AG20443 (cell line): Measurements from ENCODE around the gene CRNKL1.
A peak's percentile ranks its signal among the peaks of the same experiment; 100 is the strongest.

Source experiments
- DNase-seq: peaks from one replicate; pipeline ENCODE4 v3.0.0; 2012; ENCODE audit warnings: low spot score, mixed read lengths

The CRNKL1 gene

GRCh38 chr20:20052074-20052970 lies at the start of gene CRNKL1, which contains the start of gene CFAP61:
Gene CRNKL1, minus strand, starts transcription at chr20:20052466. Its CDS starts 124 bp downstream, at chr20:20052342.
Gene CFAP61, plus strand, starts transcription at chr20:20052532. Its CDS starts 4,122 bp downstream, at chr20:20056654.
- peak; percentile 98 for DNase-seq

- DNase-seq = no peak
Measured at GRCh38 chr20:20100881-20101280, 48.6 kb upstream of the CRNKL1 start.

DNA sequence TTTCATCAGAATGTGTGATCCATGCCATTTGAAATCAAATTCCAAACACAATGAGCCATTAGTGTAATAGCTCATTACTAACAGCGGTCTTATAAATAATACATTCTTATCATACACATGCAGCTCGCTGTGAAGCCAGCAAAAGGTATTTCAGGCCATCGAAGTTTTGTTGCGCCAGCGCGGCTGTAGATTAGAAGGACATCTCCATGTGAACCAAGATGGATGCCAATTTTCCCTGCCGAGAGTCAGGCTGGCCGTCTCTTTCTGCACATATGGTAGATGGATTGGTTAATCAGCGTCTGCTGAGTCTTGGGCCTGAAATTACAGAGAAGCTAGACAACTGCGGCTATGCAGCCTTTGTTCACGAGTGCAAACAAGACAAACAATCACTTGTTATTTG lies 44.2 kb upstream of the CRNKL1 start:
- no peak for DNase-seq

GRCh38 chr20:20095114-20095872 lies 43.0 kb upstream of the CRNKL1 start:
- DNase-seq = no peak

- DNase-seq = no peak
Measured at GRCh38 chr20:20094410-20094809, 42.1 kb upstream of the CRNKL1 start.

GRCh38 chr20:20092827-20093226 lies 40.6 kb upstream of the CRNKL1 start:
- DNase-seq = no peak

GRCh38 chr20:20089939-20090338 lies 37.7 kb upstream of the CRNKL1 start:
- DNase-seq = no peak

- no peak for DNase-seq
Measured at GRCh38 chr20:20089018-20089417, 36.8 kb upstream of the CRNKL1 start.

GRCh38 chr20:20085812-20086211 lies 33.5 kb upstream of the CRNKL1 start:
- no peak for DNase-seq

GRCh38 chr20:20085071-20085470 lies 32.8 kb upstream of the CRNKL1 start:
- no peak for DNase-seq

DNA sequence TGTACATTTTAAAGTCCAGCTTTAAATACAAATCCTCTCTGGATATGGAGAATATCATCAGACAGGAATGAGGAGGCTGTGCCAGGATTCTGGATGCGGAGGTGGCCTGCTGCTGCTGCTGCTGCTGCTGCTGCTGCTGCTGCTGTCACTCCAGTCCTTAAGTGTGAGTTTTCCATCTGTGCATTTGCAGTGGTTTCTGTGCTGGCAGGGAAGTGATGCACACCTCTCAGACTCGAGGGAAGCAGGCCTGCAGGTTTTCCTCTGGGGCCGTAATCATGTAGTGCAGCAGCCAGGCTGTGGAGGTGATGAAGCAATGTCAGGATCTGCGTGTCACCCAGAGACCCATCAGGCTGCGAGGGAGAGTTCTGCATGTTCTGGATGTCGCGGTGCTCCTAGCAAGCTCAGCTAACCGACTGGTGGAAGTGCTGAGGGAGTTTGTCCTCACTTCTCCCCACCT lies 32.1 kb upstream of the CRNKL1 start:
- DNase-seq = no peak

- DNase-seq = no peak
Measured at GRCh38 chr20:20083807-20084206, 31.5 kb upstream of the CRNKL1 start.

DNA sequence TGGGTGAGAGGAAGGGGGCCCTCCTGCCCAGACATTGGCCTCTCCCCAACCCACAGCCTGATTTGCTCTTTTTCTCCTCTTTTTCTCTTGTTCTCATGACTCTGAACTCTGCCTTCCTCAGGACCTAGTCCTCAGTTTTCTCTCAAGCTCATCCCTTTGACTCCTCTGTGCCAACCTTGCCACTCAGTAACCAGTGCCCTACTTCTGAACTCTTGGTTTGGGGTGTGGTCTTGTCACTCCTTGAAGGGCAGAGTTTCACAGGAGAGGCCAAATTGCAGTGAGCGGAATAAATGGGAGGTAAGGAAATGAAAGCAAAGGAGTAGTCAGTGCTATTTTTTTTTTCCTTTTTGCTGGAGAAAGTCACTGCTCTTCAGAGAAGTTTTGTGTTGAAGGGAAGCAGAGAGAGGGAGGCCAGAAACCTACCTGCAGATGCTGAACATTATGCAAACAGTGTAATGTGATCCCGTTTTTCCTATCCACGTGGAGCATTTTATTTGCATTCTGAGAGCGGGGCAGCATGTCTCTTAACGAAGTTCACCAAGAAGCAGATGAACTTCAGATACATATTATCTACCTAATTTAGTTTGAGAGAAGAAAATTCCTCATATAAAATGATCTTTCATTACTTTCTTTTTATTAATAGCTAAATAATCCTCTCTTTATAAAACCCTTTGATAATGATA lies 27.0 kb upstream of the CRNKL1 start:
- no peak for DNase-seq

DNA sequence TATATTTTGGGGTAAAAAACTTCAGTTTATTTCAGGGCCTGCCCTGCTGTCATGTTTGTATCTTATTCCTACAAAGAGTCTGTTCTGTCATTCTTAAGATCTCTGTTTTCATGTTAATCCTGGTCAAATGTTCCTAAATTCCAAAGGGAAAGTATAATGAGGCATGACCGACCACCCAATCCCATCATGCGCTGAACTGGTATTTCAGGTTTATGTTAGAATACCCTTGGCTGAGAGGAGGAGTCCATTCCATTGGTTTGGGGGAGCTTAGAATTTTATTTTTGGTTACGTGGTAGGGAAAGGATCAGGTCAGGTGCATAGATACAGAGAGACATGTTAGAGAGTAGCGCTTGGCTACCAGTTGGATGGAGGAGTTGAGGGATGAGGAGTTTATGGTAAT lies 25.8 kb upstream of the CRNKL1 start:
- no peak for DNase-seq

- DNase-seq = peak; percentile 64
Measured at GRCh38 chr20:20076297-20077065, 24.2 kb upstream of the CRNKL1 start.

- no peak for DNase-seq
Measured at GRCh38 chr20:20075032-20075431, 22.8 kb upstream of the CRNKL1 start.

GRCh38 chr20:20073801-20074371 lies 21.6 kb upstream of the CRNKL1 start:
- no peak for DNase-seq

DNA sequence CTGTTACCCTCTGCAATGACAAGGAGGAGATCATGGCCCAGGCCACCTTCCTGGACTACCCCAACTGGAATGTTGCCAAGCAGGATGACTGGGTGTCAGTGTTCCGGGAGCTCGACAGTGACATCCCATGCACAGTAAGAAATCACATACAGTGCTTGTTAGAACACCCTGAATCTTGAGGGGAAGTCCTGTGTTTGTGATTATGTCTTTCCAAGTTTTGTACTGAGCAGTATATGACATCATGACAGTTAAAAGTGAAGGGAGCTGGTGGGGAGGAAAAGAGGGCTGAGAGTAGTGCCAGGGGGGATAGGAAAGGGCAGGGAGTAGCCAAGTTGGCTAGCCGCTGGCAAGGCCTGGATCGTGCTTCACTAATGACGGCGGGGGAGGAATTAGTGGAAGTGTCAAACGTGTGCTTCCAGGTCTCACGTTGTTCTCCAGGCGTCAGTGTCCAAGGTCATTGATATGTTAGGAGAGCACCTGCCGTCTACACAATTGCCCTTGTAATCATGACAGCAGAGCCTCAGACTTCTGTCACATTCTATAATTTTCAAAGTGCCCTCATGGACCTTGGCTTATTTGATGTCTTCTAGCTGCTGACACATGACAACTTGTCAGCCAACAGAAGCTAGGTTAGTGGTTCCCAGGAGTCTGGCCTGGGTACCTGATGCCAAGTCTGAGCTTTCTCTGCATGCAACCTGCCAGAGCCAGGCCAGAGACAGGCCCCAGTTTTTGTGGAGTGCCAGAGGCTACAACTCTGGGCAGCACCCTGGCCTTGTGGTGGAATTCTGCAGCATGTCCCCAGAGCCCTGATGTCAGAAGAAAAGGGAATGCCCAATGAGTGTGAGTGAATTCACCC lies 18.8 kb upstream of the CRNKL1 start:
- DNase-seq = no peak

GRCh38 chr20:20065361-20065760 lies 13.1 kb upstream of the CRNKL1 start:
- DNase-seq = no peak
